Measurements from ENCODE around the gene FAS. TPM values are rescaled to one million over a fixed set of nuclear protein-coding genes. Genes with fewer than 3 reads are reported as not detected.
"Not testable (repeated sequence)": the region's sequence is repeated elsewhere in the genome, so short reads cannot be mapped to it uniquely, and the experiment has no call there.

Gene FAS
- polyA plus RNA-seq, 3 donors, result 9.6 to 14.7 (median 10.6) TPM

GRCh38 chr10:88987243-88987725 lies 3.3 kb upstream of the FAS start:
- DNase-seq (ENCODE audit: extremely low read depth in 1 of 11, low read depth in 9 of 11, low spot score in 4 of 11), result no peak

- DNase-seq (ENCODE audit: extremely low read depth in 1 of 11, low read depth in 9 of 11, low spot score in 4 of 11), result no peak
Observed at GRCh38 chr10:88987840-88988239, 2.8 kb upstream of the FAS start.

- no peak for DNase-seq (ENCODE audit: extremely low read depth in 1 of 11, low read depth in 9 of 11, low spot score in 4 of 11)
Observed at GRCh38 chr10:88989423-88989822, 1.2 kb upstream of the FAS start.

GRCh38 chr10:88989824-88990383 lies 694 bp upstream of the FAS start:
- DNase-seq (ENCODE audit: extremely low read depth in 1 of 11, low read depth in 9 of 11, low spot score in 4 of 11), result peak in 7 of 11 donors; percentile 32 to 65 (median 60)

- peak in 8 of 11 donors; percentile 41 to 77 (median 52) for DNase-seq (ENCODE audit: extremely low read depth in 1 of 11, low read depth in 9 of 11, low spot score in 4 of 11)
Observed at GRCh38 chr10:88991161-88991898, 732 bp downstream of the FAS start.

GRCh38 chr10:88991899-88992320 lies 1.3 kb downstream of the FAS start:
- DNase-seq (ENCODE audit: extremely low read depth in 1 of 11, low read depth in 9 of 11, low spot score in 4 of 11), result no peak

- peak in 1 of 11 donors; percentile 25 for DNase-seq (ENCODE audit: extremely low read depth in 1 of 11, low read depth in 9 of 11, low spot score in 4 of 11)
Observed at GRCh38 chr10:88992921-88993524, 2.4 kb downstream of the FAS start.

GRCh38 chr10:88994019-88994418 lies 3.4 kb downstream of the FAS start:
- DNase-seq (ENCODE audit: extremely low read depth in 1 of 11, low read depth in 9 of 11, low spot score in 4 of 11), result no peak

- DNase-seq (ENCODE audit: extremely low read depth in 1 of 11, low read depth in 9 of 11, low spot score in 4 of 11), result no peak
Observed at GRCh38 chr10:88995156-88995876, 4.7 kb downstream of the FAS start.

- no peak for DNase-seq (ENCODE audit: extremely low read depth in 1 of 11, low read depth in 9 of 11, low spot score in 4 of 11)
Observed at GRCh38 chr10:88996927-88997326, 6.3 kb downstream of the FAS start.

- no peak for DNase-seq (ENCODE audit: extremely low read depth in 1 of 11, low read depth in 9 of 11, low spot score in 4 of 11)
Observed at GRCh38 chr10:88999625-89000024, 9.0 kb downstream of the FAS start.

- DNase-seq (ENCODE audit: extremely low read depth in 1 of 11, low read depth in 9 of 11, low spot score in 4 of 11), result no peak
Observed at GRCh38 chr10:89001024-89001728, 10.6 kb downstream of the FAS start.

GRCh38 chr10:89001729-89002072 lies 11.1 kb downstream of the FAS start:
- peak in 7 of 11 donors; percentile 22 to 55 (median 33) for DNase-seq (ENCODE audit: extremely low read depth in 1 of 11, low read depth in 9 of 11, low spot score in 4 of 11)

GRCh38 chr10:89002226-89002978 lies 11.8 kb downstream of the FAS start:
- DNase-seq (ENCODE audit: extremely low read depth in 1 of 11, low read depth in 9 of 11, low spot score in 4 of 11), result no peak

- DNase-seq (ENCODE audit: extremely low read depth in 1 of 11, low read depth in 9 of 11, low spot score in 4 of 11), result no peak
Observed at GRCh38 chr10:89003344-89003743, 12.7 kb downstream of the FAS start.

- DNase-seq (ENCODE audit: extremely low read depth in 1 of 11, low read depth in 9 of 11, low spot score in 4 of 11), result no peak
Observed at GRCh38 chr10:89007129-89007893, 16.7 kb downstream of the FAS start.

GRCh38 chr10:89018700-89019346 lies 28.2 kb downstream of the FAS start:
- not testable (repeated sequence) for DNase-seq (ENCODE audit: extremely low read depth in 1 of 11, low read depth in 9 of 11, low spot score in 4 of 11)

All from renal cortex interstitium (tissue), 11 donors.